SK-N-DZ (cell line): ENCODE measurements around the gene OR6B1. TPM values are rescaled to one million over a fixed set of nuclear protein-coding genes. Genes with fewer than 3 reads are reported as not detected.
A peak's percentile ranks its signal among the peaks of the same experiment; 100 is the strongest.

ENCODE experiments used
- DNase-seq: peaks from one replicate; pipeline ENCODE4 v3.0.0-alpha.2; 2015; ENCODE audit warnings: low spot score
- polyA plus RNA-seq, 2 experiments: library from polyadenylated mRNA; depleted of rRNA; stranded (reverse); fragments of >200 nt; gene quantifications; 2 replicates each; pipeline ENCODE4 v1.2.3, GENCODE V29; 2014

Gene OR6B1
- polyA plus RNA-seq (2014; cell fraction: cytosol; rRNA removed), result not detected in 2 replicates
- polyA plus RNA-seq (2014; cell fraction: nucleus; rRNA removed), result not detected in 2 replicates

GRCh38 chr7:144000020-144000419, at the start of gene OR6B1:
Gene OR6B1 (plus strand): TSS chr7:144000320. CDS start chr7:144003997, 3,677 bp downstream.
- DNase-seq, result no peak

- DNase-seq, result no peak
These were observed 46.7 kb upstream of the OR6B1 start for GRCh38 chr7:143953421-143953820.

DNA sequence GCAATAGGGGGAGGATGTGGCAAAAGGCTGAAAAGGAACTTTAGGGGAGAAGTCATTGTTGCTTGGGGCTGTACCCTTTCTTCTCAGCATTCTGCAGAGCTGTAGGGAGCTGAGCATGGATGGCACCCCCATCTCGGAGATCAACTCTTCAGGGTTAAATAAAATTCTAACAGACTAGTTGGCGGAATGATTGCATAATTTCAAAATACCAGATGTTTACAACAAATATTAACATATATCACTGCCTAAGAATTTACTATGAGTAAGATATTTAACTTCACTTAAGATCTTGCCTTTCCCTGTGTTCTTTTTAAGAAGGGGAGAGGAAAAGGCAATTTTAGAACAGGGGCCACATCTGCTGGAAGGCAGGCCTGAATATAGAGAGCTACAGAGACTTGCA, 46.0 kb upstream of the OR6B1 start:
- no peak for DNase-seq

GRCh38 chr7:143954544-143954943, 45.6 kb upstream of the OR6B1 start, which contains the start of gene OR2F1:
Gene OR2F1 (plus strand): TSS chr7:143954844. CDS start chr7:143959971, 5,127 bp downstream.
- DNase-seq, result no peak

DNA sequence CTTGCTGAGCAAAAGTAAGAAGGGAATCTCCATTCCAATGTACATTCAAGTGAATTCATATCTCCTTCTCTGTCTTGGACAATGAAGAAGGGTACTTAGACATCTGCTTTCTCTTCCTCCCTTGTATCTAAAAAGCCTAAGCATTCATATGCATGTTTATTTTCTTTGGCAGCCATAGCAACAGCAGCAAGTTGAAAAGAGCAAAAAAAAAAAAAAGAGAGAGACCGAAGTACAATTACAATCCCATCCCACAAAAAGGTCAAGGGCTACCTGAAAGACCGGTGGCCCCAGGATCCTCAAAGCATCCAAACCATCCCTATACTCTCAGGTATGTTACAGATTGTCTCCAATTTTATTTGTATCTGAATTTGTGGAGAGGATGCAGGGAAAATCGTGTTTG, 41.3 kb upstream of the OR6B1 start:
- DNase-seq, result no peak

DNA sequence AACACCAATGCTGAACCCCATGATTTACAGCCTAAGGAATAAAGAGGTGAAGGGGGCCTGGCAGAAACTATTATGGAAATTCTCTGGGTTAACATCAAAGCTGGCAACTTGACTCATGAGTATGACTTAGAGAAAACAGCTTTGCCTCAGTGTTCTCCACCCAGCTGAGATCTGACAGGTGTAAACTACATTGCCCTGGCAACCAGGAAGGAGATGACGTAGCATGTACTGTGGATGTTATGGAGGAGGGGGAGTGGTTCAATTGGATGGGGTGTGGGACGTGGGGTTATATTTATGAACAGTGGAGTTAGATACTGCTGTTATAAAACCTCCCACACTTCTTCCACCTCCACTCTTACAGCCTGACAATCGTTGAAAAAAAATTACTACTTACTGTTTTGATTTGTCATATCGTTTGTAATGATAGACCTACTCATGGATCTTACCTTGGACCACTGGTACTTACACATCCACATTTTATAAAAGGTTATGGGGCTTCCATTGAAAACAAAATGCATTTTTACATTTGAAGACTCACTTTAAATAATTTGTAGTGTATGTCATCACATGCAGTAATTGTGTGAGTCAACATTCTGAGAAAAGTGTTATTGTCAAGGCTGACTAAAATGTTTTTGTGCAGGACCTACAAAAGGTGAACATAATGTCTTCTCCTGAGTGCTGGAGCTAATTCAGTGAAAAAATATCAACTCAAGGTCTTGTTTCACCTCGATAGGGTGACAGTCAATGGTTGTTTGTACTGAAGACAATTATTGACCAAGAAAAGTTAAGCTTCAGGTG, 39.1 kb upstream of the OR6B1 start:
- DNase-seq, result no peak

DNA sequence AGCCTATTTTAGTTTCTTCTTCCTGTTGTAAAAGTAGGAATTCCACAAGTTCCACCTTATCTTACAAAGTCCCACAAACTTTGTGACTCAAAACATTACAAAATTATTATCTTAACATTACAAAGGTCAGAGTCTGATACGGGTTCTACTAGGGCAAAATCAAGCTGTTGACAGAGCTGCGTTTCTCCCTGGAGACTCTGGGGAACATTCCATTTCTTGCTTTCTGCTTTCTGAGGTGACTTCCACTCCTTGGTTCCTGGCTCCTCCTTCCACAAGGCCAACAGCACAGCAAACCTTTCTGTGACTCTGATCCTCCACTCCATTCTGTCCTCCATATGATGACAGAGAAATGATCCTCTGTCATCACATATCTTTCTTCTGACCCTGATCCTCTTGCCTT, 34.8 kb upstream of the OR6B1 start:
- DNase-seq, result no peak

GRCh38 chr7:143967398-143967797, 32.7 kb upstream of the OR6B1 start:
- no peak for DNase-seq

- no peak for DNase-seq
These were observed 26.2 kb upstream of the OR6B1 start for GRCh38 chr7:143973870-143974416.

DNA sequence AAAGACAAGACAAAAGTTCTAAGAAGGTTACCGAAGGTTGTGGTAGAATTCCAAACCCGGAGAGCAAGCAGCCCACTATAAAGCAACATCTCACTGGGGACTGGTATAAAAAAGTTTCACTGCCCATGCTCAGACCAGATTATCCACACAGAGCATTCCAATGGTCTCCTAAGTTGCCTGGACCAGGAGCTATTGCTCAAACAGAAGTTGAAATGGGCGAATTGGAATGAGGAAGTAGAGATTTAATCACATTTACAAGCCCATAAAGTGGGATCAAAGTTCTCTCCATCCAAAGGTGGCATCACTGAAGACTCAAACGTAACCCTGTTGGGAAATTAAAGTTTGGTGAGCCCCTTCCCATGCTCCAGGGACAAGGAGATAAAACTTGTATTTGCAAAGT, 25.7 kb upstream of the OR6B1 start:
- DNase-seq, result no peak

DNA sequence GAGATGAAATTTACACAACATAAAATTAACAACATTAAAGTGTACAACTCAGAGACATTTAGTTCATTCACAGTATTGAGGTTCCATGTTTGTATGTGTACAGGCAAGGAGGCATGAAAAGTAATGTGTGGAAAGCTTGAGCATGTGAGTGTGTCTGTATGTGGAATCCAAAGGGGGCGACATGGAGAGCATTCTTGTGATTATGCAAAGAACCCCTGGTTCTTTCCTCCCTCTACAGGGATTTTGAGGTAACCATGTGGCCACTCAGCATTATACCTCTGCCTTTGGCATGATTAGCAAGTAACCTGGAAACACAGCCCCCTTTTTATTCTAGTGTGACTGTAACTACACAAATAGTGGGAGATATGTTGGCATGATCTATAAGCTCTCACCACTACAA, 24.5 kb upstream of the OR6B1 start:
- DNase-seq, result no peak

DNA sequence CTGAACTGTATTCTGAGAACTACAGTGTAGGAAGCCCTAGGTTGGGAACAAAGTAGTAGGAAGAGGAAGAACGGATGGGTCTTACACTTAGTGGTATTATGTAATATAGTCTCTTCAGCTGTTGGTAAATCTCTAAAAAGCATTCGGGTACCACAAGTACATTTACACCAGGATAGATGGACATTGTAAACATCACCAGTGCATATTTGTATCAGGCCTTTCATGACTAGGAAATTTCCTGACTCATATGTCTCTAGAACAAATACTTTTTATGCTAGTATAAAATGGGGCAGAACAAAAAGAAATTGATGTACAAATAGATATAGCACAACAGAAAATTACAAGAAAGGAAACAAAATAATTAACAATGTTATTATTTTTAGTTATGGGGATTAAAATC, 21.5 kb upstream of the OR6B1 start:
- DNase-seq, result no peak

DNA sequence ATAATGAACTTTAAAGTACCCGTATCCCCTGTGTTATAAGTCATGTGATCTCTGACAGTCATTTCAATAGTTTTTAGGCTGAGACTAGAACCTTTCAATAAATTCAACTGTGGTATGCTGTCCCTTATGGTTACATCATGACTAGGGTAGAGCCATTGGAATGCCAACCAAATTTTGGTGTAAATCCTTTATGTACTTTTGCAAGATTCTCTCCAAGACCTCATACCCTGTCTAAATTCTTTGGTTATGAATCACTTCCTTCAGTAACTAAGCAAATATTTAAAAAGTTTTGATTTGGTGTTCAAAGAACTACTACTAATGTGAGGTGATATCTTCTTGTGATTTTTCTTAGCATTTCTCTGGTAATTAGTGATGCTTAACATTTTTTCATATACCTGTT, 20.8 kb upstream of the OR6B1 start:
- DNase-seq, result no peak

GRCh38 chr7:143979998-143980397, 20.1 kb upstream of the OR6B1 start:
- DNase-seq, result no peak

DNA sequence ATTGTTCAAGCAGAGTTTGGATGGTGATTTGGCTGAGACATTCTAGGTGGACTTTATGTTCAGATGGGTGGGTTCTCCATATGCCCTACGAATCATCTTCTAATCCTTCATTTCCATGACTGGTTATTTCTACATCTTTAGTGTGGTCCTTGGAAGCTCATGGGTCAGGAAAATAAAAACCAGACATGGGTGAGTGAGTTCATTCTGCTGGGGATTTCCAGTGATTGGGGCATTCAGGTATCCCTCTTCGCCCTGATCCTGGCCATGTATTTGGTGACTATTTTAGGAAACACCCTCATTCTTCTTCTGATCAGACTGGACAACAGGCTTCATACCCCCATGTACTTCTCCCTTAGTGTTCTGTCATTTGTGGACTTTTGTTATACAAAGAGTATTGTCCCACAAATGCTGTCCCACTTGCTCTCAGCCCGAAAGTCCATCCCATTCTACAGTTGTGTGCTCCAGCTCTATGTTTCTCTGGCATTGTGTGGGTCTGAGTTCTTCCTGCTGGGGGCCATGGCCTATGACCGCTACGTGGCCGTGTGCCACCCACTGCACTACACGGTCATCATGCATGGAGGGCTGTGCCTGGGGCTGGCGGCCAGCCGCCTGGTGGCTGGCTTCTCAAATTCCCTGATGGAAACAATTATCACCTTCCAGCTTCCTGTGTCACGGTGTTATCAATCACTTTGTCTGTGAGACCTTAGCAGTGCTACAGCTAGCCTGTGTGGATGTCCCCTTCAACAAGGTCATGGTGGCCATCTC, 19.2 kb upstream of the OR6B1 start:
- no peak for DNase-seq

DNA sequence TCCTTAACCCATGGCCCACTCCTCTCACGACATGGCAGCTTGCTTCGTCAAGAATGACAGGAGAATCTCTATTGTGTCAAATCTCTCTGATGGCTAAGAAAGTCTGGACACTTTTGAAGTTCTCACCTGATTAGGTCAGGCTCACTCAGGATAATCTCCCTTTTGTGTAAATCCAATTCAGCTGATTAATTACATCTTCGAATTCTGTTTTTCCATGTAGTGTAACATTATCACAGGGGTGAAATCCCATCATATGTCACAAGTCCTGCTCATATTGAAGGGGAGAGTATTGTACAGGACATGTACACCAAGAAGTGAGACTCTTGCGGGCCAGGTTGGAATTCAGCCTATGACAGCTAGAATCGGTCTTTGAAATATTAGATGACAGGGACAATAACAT, 16.2 kb upstream of the OR6B1 start:
- DNase-seq, result no peak

GRCh38 chr7:143987513-143987912, 12.6 kb upstream of the OR6B1 start:
- DNase-seq, result no peak

- peak; percentile 42 for DNase-seq
These were observed 11.0 kb upstream of the OR6B1 start for GRCh38 chr7:143988976-143989745.

DNA sequence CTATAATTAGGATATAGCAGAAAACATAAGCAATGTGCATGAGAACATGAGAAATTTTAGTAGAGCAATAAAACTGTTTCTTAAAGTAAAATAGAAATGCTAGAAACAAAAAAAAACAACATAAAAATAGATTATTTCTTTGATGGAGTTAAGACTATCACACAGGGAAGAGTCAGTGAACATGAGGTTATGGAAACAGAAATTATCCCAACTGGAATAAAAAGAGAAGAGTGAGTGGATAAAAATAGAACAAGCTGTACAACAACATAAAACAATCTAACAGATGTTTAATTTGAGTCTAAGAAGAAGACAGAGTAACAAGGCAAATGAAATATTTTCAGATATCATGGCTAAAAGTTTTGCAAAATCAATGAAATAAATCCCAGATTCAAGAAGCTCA, 7.5 kb upstream of the OR6B1 start:
- DNase-seq, result no peak

DNA sequence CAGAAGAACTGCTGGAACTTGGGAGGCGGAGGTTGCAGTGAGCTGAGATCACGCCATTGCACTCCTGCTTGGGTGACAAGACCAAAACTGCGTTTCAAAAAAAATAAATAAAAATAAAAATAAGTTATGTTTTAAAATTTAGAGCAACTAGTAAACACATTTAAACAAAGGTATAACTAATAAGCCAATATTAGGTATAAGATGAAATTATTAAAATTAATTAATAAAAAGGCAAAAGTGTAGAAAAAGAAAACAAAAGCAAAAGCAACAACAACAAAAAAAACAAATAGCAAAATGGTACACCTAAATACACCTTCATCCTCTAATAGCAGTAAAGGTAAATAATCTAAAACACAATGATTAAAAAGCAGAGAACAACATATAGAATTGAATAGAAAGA, 6.2 kb upstream of the OR6B1 start:
- DNase-seq, result no peak

- DNase-seq, result no peak
These were observed 1.4 kb downstream of the OR6B1 start for GRCh38 chr7:144001543-144001942.

- DNase-seq, result no peak
These were observed 4.6 kb downstream of the OR6B1 start for GRCh38 chr7:144004703-144005102.
